ENCODE measurements around the gene NUAK2.
A peak's percentile ranks its signal among the peaks of the same experiment; 100 is the strongest.

Gene NUAK2

DNA sequence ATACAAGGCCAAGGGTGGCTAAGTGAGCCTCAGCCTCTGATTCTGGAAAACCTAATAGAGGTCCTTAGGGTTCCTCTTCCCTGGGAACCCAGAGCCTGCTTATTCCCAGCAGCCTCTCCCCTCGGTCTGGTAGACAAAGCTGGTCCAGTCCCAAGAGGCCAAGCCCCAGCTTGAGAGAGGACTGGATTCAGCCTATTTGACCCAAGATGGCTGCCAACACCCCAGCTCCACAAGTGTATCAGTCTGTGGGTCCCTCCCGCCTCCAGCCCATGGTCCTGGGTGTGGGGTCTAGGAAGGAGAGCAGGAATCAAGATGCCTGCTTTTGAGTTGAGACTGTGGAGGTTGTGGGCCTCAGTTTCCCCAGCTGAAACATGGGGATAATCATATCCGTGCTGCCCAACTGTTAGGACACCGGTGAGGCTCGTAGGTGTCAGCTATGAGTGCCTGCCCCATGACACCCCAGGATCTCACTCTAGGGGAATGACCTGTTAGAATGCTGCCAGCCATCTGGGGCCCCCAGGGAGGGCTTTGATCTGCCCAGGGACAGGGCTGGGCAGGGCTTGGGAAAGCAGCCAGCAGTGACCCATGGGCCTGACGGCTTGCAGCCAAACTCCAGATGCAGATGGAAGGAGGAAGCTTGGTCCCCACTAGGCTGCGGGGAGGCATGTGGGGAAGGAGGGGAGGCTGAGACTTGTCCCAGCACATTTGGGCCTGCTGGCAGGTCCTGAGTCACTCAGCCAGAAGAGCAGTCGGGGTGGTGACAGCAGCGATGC lies 45.4 kb downstream of the NUAK2 start:
- TF ChIP-seq, protein P1, sequence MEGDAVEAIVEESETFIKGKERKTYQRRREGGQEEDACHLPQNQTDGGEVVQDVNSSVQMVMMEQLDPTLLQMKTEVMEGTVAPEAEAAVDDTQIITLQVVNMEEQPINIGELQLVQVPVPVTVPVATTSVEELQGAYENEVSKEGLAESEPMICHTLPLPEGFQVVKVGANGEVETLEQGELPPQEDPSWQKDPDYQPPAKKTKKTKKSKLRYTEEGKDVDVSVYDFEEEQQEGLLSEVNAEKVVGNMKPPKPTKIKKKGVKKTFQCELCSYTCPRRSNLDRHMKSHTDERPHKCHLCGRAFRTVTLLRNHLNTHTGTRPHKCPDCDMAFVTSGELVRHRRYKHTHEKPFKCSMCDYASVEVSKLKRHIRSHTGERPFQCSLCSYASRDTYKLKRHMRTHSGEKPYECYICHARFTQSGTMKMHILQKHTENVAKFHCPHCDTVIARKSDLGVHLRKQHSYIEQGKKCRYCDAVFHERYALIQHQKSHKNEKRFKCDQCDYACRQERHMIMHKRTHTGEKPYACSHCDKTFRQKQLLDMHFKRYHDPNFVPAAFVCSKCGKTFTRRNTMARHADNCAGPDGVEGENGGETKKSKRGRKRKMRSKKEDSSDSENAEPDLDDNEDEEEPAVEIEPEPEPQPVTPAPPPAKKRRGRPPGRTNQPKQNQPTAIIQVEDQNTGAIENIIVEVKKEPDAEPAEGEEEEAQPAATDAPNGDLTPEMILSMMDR (IDR thresholded peaks at IDR 0.05; ENCODE audit: low read depth, low read length), result no peak
- no peak overlapping the region for H3K4me3 ChIP-seq (ENCODE audit: low read depth, low read length)

DNA sequence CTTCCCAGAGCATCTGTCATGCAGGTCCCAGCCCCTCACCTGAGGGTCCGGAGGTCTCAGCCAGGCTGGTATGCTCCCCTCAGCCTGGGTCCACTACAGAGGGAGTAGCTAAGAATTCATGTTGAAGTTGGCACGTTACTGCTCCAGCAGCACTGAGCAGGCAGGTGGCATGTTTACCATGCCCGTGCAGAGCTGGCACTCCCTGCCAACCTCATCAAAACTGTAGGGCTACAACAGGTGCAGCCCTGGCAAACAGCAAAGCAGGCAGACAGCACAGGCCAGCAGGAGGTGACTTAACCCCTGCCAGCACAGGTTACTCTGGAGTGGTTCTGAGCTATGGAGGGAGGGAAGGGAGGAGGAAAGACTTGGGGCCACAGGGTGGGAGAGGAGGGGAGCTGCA lies 46.4 kb downstream of the NUAK2 start:
- TF ChIP-seq, protein P1 (IDR thresholded peaks at IDR 0.05; ENCODE audit: low read depth, low read length), result no peak
- H3K4me3 ChIP-seq (ENCODE audit: low read depth, low read length), result no peak overlapping the region

DNA sequence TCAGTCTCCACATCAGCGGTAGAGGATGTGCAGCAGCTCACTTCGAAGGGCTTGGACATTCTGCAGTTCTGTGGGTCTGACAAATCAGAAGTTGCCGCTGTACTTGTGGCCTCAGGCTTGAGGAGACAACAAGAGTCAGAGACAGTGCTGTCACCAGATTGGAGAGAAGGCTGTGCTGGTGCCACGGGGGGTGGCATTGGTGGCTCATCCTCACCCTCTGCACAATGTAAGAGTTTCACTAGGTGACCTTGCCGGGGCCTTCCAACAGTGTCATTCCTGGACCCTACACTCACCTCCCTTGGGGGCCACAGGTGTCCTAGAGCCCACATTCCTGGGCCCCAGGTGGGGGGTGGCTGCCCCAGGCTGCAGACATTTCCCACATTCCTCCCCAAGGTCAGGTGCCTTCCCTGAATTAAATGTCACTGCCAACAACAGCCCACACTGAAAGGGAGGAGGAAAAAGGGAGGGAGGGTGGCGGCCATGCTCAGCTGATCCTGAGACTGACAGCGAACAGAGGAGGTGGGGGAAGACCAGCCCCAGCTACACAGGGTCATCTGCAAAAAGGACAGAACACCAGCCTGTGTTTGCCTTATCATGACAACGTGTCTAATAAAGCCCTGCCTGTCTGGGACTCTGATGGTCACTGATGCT lies 47.4 kb downstream of the NUAK2 start:
- TF ChIP-seq, protein P1 (IDR thresholded peaks at IDR 0.05; ENCODE audit: low read depth, low read length), result no peak
- H3K4me3 ChIP-seq (ENCODE audit: low read depth, low read length), result no peak overlapping the region

- TF ChIP-seq, protein P1 (IDR thresholded peaks at IDR 0.05; ENCODE audit: low read depth, low read length), result peak; percentile 95
- H3K4me3 ChIP-seq (ENCODE audit: low read depth, low read length), result no peak overlapping the region
These were observed 48.0 kb downstream of the NUAK2 start for GRCh38 chr1:205273551-205273982.

DNA sequence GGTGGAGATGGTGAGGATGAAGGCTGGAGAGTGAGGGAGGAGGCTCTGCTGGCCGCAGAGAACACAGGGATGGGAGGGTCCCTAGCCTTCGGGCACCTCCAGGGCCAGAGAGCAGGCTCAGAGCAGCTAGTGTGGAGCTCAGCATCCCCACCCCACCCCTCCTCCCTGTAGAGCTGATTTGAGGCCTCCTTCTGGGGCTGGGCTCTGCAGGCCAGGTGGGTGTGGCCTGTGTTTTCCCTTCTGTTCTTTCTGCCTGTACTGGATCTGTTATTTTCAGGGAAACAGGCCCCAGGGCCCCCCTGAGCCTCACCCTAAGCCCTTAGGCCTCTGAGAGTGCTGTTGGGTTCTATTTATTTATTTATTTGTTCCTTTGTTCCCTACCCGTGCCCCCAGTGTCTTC lies 49.0 kb downstream of the NUAK2 start:
- no peak overlapping the region for H3K4me3 ChIP-seq (ENCODE audit: low read depth, low read length)
- TF ChIP-seq, protein P1 (IDR thresholded peaks at IDR 0.05; ENCODE audit: low read depth, low read length), result no peak

GRCh38 chr1:205271745-205272144 lies 49.8 kb downstream of the NUAK2 start:
- no peak overlapping the region for H3K4me3 ChIP-seq (ENCODE audit: low read depth, low read length)
- TF ChIP-seq, protein P1 (IDR thresholded peaks at IDR 0.05; ENCODE audit: low read depth, low read length), result no peak

GRCh38 chr1:205271277-205271676 lies 50.3 kb downstream of the NUAK2 start:
- TF ChIP-seq, protein P1 (IDR thresholded peaks at IDR 0.05; ENCODE audit: low read depth, low read length), result 0 out of 2 replicates have a peak, but pooled peaks have one; percentile 16

More at GRCh38 chr1:205271277-205271676, 50.3 kb downstream of the NUAK2 start:
- no peak overlapping the region for H3K4me3 ChIP-seq (ENCODE audit: low read depth, low read length)
